Neural cell (in vitro differentiated cells): Measurements from ENCODE around the gene C1QTNF1.

Experiments used
- CTCF ChIP-seq: fragments of 450-650 bp; IDR thresholded peaks from 2 replicates; pipeline ENCODE4 v1.5.1; 2014; ENCODE audit warnings: antibody characterized with exemption, mild to moderate bottlenecking, moderate library complexity; ENCODE audit not compliant: poor library complexity, severe bottlenecking
- EP300 ChIP-seq: fragments of 450-650 bp; conservative IDR thresholded peaks from 2 replicates; pipeline ENCODE4 v1.6.1; 2014; ENCODE audit warnings: antibody characterized with exemption, mild to moderate bottlenecking, moderate library complexity; ENCODE audit not compliant: poor library complexity, severe bottlenecking
- EZH2 ChIP-seq: fragments of 200-600, 300-800 bp; shearing (Covaris generic), sonication (generic); IDR thresholded peaks from 2 replicates; pipeline ENCODE4 v1.6.1; 2014; ENCODE audit warnings: antibody characterized with exemption, low read length, borderline replicate concordance, mild to moderate bottlenecking; ENCODE audit not compliant: insufficient read depth, poor library complexity, severe bottlenecking
- MXI1 ChIP-seq: fragments of 450-650 bp; conservative IDR thresholded peaks from 2 replicates; pipeline ENCODE4 v1.6.1; 2014; ENCODE audit warnings: antibody characterized with exemption, mild to moderate bottlenecking; ENCODE audit not compliant: poor library complexity, severe bottlenecking
- POLR2AphosphoS5 ChIP-seq: IDR thresholded peaks from 2 replicates; pipeline ENCODE4 v1.6.1; 2012
- RAD21 ChIP-seq: fragments of 450-650 bp; conservative IDR thresholded peaks from 2 replicates; pipeline ENCODE4 v1.6.1; 2014; ENCODE audit warnings: antibody characterized with exemption, mild to moderate bottlenecking, moderate library complexity
- REST ChIP-seq: IDR thresholded peaks from 2 replicates; pipeline ENCODE4 v1.6.1; 2012; ENCODE audit warnings: borderline replicate concordance
- SMC3 ChIP-seq: fragments of 450-650 bp; conservative IDR thresholded peaks from 2 replicates; pipeline ENCODE4 v1.6.1; 2014; ENCODE audit warnings: antibody characterized with exemption, mild to moderate bottlenecking, moderate library complexity; ENCODE audit not compliant: poor library complexity
- TAF1 ChIP-seq: IDR thresholded peaks from 2 replicates; pipeline ENCODE4 v1.6.1; 2012; ENCODE audit warnings: low read depth

GRCh38 chr17:79055197-79055596 lies 31.2 kb downstream of the C1QTNF1 start:
- TF ChIP-seq EZH2 (no peak), CTCF (no peak), RAD21 (no peak), TAF1 (no peak), POLR2AphosphoS5 (no peak), SMC3 (no peak), MXI1 (no peak), EP300 (no peak), REST (no peak)
